GM23338 (cell line): ENCODE measurements around the gene GLT6D1. TPM values are rescaled to one million over a fixed set of nuclear protein-coding genes. Genes with fewer than 3 reads are reported as not detected.

ENCODE experiments used
- ATAC-seq: fragments of 200-7000 bp; cut with Tn5 transposase; 3 replicates; pipeline ENCODE4 v1.9.1; 2020
- DNase-seq: peaks from one replicate; pipeline ENCODE4 v3.0.0-alpha.2; 2015; ENCODE audit warnings: low spot score
- H2AFZ ChIP-seq: fragments of 200-600 bp; sonication (generic); 2 replicates; pipeline ENCODE4 v1.8.0; 2016; ENCODE audit warnings: antibody characterized with exemption, mild to moderate bottlenecking, moderate library complexity
- H3F3A ChIP-seq: fragments of 200-600 bp; sonication (generic); replicated peaks from 2 replicates; pipeline ENCODE4 v1.8.0; 2017; ENCODE audit warnings: antibody characterized with exemption, mixed run types, low read depth
- H3K27ac ChIP-seq: fragments of 200-600 bp; sonication (generic); 2 replicates; pipeline ENCODE4 v1.6.1; 2016; ENCODE audit warnings: low read depth
- H3K27me3 ChIP-seq: fragments of 200-600 bp; sonication (generic); 2 replicates; pipeline ENCODE4 v1.8.0; 2016; ENCODE audit warnings: mild to moderate bottlenecking, mixed run types, moderate library complexity; ENCODE audit not compliant: insufficient read depth
- H3K36me3 ChIP-seq: fragments of 200-600 bp; sonication (generic); 2 replicates; pipeline ENCODE4 v1.8.0; 2016; ENCODE audit warnings: mild to moderate bottlenecking; ENCODE audit not compliant: insufficient read depth
- H3K4me1 ChIP-seq: fragments of 200-600 bp; sonication (generic); 2 replicates; pipeline ENCODE4 v1.8.0; 2016; ENCODE audit warnings: mild to moderate bottlenecking, moderate library complexity; ENCODE audit not compliant: insufficient read depth
- H3K4me2 ChIP-seq: fragments of 200-600 bp; sonication (generic); 2 replicates; pipeline ENCODE4 v1.7.1; 2017; ENCODE audit warnings: mixed run types
- H3K4me3 ChIP-seq: fragments of 200-600 bp; sonication (generic); 2 replicates; pipeline ENCODE4 v1.6.1; 2016; ENCODE audit warnings: mixed run types
- H3K79me2 ChIP-seq: fragments of 200-600 bp; sonication (generic); replicated peaks from 2 replicates; pipeline ENCODE4 v1.8.0; 2017; ENCODE audit warnings: mild to moderate bottlenecking; ENCODE audit not compliant: insufficient read depth
- H3K9me2 ChIP-seq: fragments of 200-600 bp; sonication (generic); 2 replicates; pipeline ENCODE4 v1.8.0; 2017; ENCODE audit not compliant: insufficient read depth
- H4K20me1 ChIP-seq: fragments of 200-600 bp; sonication (generic); replicated peaks from 2 replicates; pipeline ENCODE4 v1.8.0; 2017; ENCODE audit warnings: mild to moderate bottlenecking; ENCODE audit not compliant: insufficient read depth
- H3K27ac Mint-ChIP-seq: 2 replicates; pipeline ENCODE4 v1.8.0; 2020; ENCODE audit warnings: inconsistent platforms, mild to moderate bottlenecking, moderate library complexity, mixed read lengths
- H3K27me3 Mint-ChIP-seq: 3 replicates; pipeline ENCODE4 v1.8.0; 2022; ENCODE audit warnings: low read depth, mild to moderate bottlenecking, moderate library complexity, mixed read lengths, inconsistent platforms; ENCODE audit not compliant: insufficient read depth, poor library complexity
- H3K36me3 Mint-ChIP-seq: 3 replicates; pipeline ENCODE4 v1.8.0; 2021; ENCODE audit warnings: low read depth, mild to moderate bottlenecking, inconsistent platforms, moderate library complexity, mixed read lengths
- H3K4me1 Mint-ChIP-seq: 3 replicates; pipeline ENCODE4 v1.8.0; 2020; ENCODE audit warnings: mild to moderate bottlenecking, inconsistent platforms, mixed read lengths
- H3K4me3 Mint-ChIP-seq: 3 replicates; pipeline ENCODE4 v1.8.0; 2021; ENCODE audit warnings: moderate library complexity, mild to moderate bottlenecking, inconsistent platforms, mixed read lengths
- H3K9me3 Mint-ChIP-seq: 3 replicates; pipeline ENCODE4 v1.8.0; 2020; ENCODE audit warnings: moderate library complexity, mild to moderate bottlenecking, inconsistent platforms, mixed read lengths
- CREB1 ChIP-seq: fragments of 250-450 bp; sonication (Bioruptor Pico); IDR thresholded peaks from 2 replicates; pipeline ENCODE4 v1.5.0; 2020; ENCODE audit warnings: low read depth, mild to moderate bottlenecking, moderate library complexity
- CTCF ChIP-seq, 2 experiments: fragments of 200-600 bp in 1 of 2; sonication (generic) in 1 of 2; conservative IDR thresholded peaks; 2 replicates each; pipeline versions ENCODE4 v1.5.1 to v1.6.1; 2016 to 2017; ENCODE audit warnings: antibody characterized with exemption in 2 of 2, low read depth in 2 of 2, mild to moderate bottlenecking in 2 of 2, moderate library complexity in 1 of 2
- ETS1 ChIP-seq: IDR thresholded peaks from 2 replicates; pipeline ENCODE4 v1.6.1; 2016; ENCODE audit warnings: antibody characterized with exemption
- EZH2 ChIP-seq: fragments of 200-600 bp; sonication (generic); IDR thresholded peaks from one replicate; pipeline ENCODE4 v1.8.0; 2017; ENCODE audit warnings: antibody characterized with exemption, mild to moderate bottlenecking, low read depth; ENCODE audit not compliant: unreplicated experiment
- EZH2phosphoT487 ChIP-seq: fragments of 200-600 bp; sonication (generic); IDR thresholded peaks from one replicate; pipeline ENCODE4 v1.8.1; 2018; ENCODE audit warnings: antibody characterized with exemption; ENCODE audit not compliant: unreplicated experiment
- JUNB ChIP-seq: IDR thresholded peaks from one replicate; pipeline ENCODE4 v1.6.1; 2016; ENCODE audit warnings: antibody characterized with exemption; ENCODE audit not compliant: unreplicated experiment
- NANOG ChIP-seq: IDR thresholded peaks from 2 replicates; pipeline ENCODE4 v1.6.1; 2016; ENCODE audit warnings: antibody characterized with exemption, borderline replicate concordance
- POLR2AphosphoS5 ChIP-seq: IDR thresholded peaks from 2 replicates; pipeline ENCODE4 v1.6.1; 2016; ENCODE audit warnings: antibody characterized with exemption, low read depth
- REST ChIP-seq: IDR thresholded peaks from one replicate; pipeline ENCODE4 v1.6.1; 2018; ENCODE audit warnings: antibody characterized with exemption; ENCODE audit not compliant: unreplicated experiment
- STAT1 ChIP-seq: IDR thresholded peaks from one replicate; pipeline ENCODE4 v1.6.1; 2016; ENCODE audit warnings: antibody characterized with exemption; ENCODE audit not compliant: unreplicated experiment
- ZNF331 ChIP-seq: fragments of 250-450 bp; sonication (Bioruptor Pico); IDR thresholded peaks from 2 replicates; pipeline ENCODE4 v1.5.0; 2020; ENCODE audit warnings: low read depth, mild to moderate bottlenecking, moderate library complexity
- polyA plus RNA-seq: library from polyadenylated mRNA; unstranded; fragments of >200 nt; fragmentation: Nextera tagmentation; extraction: Ambion mirVana; gene quantifications from 2 replicates; pipeline ENCODE4 v1.2.1, GENCODE V29; 2016
- total RNA-seq: library from RNA; depleted of rRNA; stranded (reverse); fragments of >200 nt; shearing (Covaris generic); gene quantifications from 2 replicates; pipeline ENCODE4 v1.2.3, GENCODE V29; 2014

Gene GLT6D1
- total and polyA plus RNA-seq, 2 experiments from 2014 or later = not detected

- TF ChIP-seq EZH2phosphoT487 (no peak), NANOG (no peak), REST (no peak), ETS1 (no peak), ZNF331 (CRISPR knock-in tag) (no peak), STAT1 (no peak), CTCF (conservative IDR thresholded peaks at IDR 0.05; ENCODE audit: low read depth in 2 of 2) (no peak), JUNB (no peak), CREB1 (CRISPR knock-in tag) (no peak), POLR2AphosphoS5 (no peak)
Measured at GRCh38 chr9:135582541-135582940, 56.8 kb downstream of the GLT6D1 start (continued).

GRCh38 chr9:135581636-135582426 lies 57.5 kb downstream of the GLT6D1 start:
- Mint-ChIP-seq H3K27me3 (peaks cover 3% of the 10 kb centered on the region), H3K36me3 (peaks cover 3% of the 10 kb centered on the region; the same call in 1 of the 3 replicates), H3K4me1 (no peaks in the 10 kb centered on the region), H3K9me3 (peaks cover 11% of the 10 kb centered on the region), H3K4me3 (no peak overlapping the region), H3K27ac (no peak overlapping the region)
- no peak for DNase-seq
- H3K79me2 ChIP-seq = no peaks in the 10 kb centered on the region
- no peaks in the 10 kb centered on the region for H3K4me1 ChIP-seq
- no peak overlapping the region for H3K27ac ChIP-seq
- H3F3A ChIP-seq = no peaks in the 10 kb centered on the region
- H3K36me3 ChIP-seq = no peaks in the 10 kb centered on the region
- TF ChIP-seq POLR2AphosphoS5 = no peak
- TF ChIP-seq EZH2phosphoT487 = no peak
- no peak for TF ChIP-seq EZH2
- no peak for TF ChIP-seq STAT1
- TF ChIP-seq CTCF (conservative IDR thresholded peaks at IDR 0.05; ENCODE audit: low read depth in 2 of 2) = no peak
- no peak for TF ChIP-seq ZNF331 (CRISPR knock-in tag)
- no peak overlapping the region for H3K4me2 ChIP-seq
- no peak overlapping the region for H2AFZ ChIP-seq
- H3K27me3 ChIP-seq = no peaks in the 10 kb centered on the region
- 0 out of 2 replicates have a peak, but pooled peaks cover 6% of the 10 kb centered on the region for H3K9me2 ChIP-seq
- H4K20me1 ChIP-seq = no peaks in the 10 kb centered on the region
- no peak overlapping the region for H3K4me3 ChIP-seq
- ATAC-seq = no peak
